ENCODE measurements around the gene NRXN3.

- TF ChIP-seq, protein P1, sequence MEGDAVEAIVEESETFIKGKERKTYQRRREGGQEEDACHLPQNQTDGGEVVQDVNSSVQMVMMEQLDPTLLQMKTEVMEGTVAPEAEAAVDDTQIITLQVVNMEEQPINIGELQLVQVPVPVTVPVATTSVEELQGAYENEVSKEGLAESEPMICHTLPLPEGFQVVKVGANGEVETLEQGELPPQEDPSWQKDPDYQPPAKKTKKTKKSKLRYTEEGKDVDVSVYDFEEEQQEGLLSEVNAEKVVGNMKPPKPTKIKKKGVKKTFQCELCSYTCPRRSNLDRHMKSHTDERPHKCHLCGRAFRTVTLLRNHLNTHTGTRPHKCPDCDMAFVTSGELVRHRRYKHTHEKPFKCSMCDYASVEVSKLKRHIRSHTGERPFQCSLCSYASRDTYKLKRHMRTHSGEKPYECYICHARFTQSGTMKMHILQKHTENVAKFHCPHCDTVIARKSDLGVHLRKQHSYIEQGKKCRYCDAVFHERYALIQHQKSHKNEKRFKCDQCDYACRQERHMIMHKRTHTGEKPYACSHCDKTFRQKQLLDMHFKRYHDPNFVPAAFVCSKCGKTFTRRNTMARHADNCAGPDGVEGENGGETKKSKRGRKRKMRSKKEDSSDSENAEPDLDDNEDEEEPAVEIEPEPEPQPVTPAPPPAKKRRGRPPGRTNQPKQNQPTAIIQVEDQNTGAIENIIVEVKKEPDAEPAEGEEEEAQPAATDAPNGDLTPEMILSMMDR (conservative IDR thresholded peaks at IDR 0.05; ENCODE audit: low read depth, low read length): no peak
- TF ChIP-seq RCOR1 (IDR thresholded peaks at IDR 0.05; ENCODE audit: insufficient replicate concordance, low read length): no peak
- TF ChIP-seq MAFK (IDR thresholded peaks at IDR 0.05; ENCODE audit: low read depth, low read length): no peak
- TF ChIP-seq BHLHE40 (IDR thresholded peaks at IDR 0.05; ENCODE audit: low read depth, low read length): no peak
- no peak for TF ChIP-seq RAD21 (IDR thresholded peaks at IDR 0.05; ENCODE audit: low read length)
Measured at GRCh38 chr14:78340250-78340649, 170.1 kb downstream of the NRXN3 start.

All from IMR-90 (cell line).